CD1c-positive myeloid dendritic cell (primary cell): Measurements from ENCODE around the gene KRTAP10-2.
A peak's percentile ranks its signal among the peaks of the same experiment; 100 is the strongest.
"Not testable (repeated sequence)": the region's sequence is repeated elsewhere in the genome, so short reads cannot be mapped to it uniquely, and the experiment has no call there.

Experiments
- DNase-seq: peaks from one replicate; pipeline ENCODE4 v3.0.0-alpha.2; 2016; ENCODE audit errors: extremely low spot score

Gene KRTAP10-2

DNA sequence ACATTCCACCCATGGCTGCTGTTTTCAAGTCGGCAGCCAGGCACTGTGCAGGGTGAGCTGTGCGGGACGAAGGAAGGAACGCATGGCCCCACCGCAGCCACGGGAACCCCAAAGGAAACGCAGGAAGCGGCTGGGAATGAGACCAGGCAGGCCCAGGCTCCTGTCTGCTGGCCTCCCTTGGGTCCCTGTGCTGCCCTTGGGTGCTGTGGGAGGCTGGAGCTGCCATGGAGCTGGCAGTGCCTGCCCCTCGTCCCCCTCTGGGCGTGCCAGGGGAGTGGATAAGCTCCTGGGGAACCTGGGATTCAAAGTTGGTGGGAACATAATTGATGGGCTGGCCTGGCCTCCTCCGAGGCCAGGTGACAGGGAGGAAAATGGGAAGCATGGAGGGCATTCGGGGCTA is 17.0 kb upstream of the KRTAP10-2 start:
- DNase-seq = no peak

DNA sequence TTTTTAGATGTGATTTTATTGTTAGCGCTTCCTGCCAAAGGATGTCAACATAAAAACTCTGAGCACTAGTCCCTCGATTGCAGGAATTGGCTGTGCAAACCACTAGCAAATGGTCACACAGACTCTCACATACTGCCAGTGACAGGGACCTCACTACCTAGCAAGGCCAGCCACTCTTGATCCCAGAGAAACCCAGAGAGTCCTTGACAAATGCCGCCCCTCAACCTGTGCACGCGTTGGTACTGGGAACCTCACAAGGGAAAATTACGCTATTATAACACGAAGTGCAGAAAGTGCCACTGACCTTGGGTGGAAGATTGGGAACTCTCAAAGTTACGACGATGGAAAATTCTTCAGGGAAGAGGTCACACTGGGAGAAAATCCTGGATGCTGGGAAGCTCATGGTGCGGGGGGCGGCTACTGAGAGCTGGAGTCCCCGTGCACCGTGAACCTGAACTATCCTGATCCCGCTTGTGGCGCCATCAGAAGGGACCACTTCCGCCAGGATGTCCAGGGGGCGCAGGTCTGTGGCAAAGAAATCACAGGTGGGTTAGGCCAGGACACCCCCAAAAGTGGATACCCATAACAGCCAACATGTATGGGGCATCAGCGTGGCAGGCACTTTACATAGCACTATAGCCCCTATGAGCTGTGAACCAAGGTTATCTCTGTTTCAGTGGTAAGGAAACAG is 16.3 kb upstream of the KRTAP10-2 start:
- no peak for DNase-seq

DNA sequence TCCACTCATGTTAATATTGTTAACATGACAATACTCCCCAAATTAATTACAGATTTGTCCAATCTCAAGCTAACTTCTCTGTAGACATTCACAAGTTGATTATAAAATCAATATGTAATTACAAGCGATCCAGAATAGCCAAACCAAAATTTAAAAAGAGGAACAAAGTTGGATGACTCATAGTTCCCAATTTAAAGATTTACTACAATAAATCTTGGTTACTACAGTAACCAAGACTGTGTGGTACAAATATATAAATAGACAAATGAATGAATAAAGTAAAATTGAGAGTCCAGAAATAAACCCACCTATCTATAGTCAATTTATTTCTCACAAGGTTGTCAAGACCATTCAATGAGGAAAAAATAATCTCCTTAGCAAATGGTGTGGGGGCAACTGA is 15.1 kb upstream of the KRTAP10-2 start:
- DNase-seq = peak; percentile 78

DNA sequence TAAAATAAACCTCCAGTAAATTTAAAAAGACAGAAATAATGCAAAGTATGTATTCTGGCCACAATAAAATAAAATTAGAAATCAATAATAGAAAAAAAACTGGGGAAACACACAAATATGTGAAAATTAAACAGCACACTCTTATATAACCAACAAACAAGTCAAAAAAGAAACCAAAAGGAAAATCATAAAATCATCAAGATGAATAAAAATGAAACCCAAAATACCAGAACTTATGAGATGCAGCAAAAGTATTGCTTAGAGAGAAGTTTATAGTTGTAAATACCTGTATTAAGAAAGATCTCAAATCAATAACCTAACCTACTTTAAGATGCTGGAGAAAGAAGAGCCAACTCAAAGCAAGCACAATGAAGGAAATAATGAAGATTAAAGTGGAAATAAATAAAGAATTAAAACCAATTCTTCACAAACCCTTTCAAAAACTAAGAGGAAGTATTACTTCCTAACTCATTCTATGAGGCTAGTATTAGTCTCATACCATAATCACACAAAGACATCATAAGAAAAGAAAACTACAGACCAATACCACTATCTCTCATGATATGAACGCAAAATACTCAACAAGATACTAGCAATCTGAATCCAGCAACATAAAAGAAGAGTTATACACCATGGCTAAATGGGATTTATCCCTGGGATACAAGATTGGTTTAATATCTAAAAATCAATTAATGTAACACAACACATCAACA is 13.7 kb upstream of the KRTAP10-2 start:
- peak; percentile 18 for DNase-seq

DNA sequence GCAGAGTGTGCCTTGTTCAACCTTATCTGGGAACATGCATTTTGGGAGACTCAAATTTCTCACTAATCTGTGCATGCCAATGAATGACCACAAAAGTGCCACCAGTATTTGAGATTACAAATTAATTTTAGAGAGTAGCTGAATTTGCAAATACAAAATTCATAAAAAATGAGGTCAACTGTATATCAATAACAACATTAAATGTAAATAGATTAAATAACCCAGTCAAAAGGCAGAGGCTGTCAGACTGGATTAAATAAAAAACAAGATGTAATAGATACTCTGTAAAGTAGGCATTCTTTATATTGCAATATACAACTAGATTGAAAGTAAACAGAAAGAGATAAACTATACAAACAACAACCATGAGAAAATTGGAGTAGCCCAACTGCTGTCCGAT is 12.8 kb upstream of the KRTAP10-2 start:
- no peak for DNase-seq

DNA sequence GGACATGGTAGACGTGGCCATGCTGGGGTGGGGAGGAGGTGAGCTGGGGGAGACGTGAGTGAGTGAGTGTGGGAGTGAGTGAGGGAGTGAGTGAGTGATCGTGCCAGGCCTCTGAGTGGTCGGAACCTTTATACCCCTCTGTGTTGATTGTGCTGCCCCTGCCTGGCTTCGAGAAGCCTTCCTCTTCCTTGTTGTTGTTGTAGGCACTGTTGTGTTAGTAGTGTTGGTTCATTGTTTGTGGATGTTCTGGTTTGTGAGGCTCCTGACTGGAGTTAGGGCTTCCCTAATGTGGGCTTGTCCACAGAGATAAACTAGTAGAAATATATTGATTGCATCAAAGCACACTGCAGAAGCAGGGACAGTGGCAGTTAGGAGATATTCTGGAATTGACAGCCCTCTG is 7.4 kb upstream of the KRTAP10-2 start, which contains the start of gene KRTAP10-3:
Gene KRTAP10-3, minus strand, starts transcription at position 101 of the 400 bp plus-strand sequence. Its CDS starts 80 bp downstream, at position 21.
- no peak for DNase-seq

DNA sequence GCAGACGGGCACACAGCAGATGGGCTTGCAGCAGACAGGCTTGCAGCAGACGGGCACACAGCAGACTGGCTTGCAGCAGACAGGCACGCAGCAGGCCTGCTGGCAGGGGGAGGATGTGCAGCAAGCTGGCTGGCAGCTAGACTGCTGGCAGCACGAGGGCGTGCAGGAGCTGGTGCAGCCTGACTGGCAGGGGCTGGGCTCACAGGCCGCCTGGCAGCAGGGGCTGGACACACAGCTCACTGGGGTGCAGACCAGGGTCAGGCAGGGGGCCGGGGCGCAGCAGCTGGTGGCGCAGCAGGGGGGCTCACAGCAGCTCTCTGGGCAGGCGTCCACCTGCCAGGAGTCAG is 7.0 kb upstream of the KRTAP10-2 start:
- not testable (repeated sequence) for DNase-seq

DNA sequence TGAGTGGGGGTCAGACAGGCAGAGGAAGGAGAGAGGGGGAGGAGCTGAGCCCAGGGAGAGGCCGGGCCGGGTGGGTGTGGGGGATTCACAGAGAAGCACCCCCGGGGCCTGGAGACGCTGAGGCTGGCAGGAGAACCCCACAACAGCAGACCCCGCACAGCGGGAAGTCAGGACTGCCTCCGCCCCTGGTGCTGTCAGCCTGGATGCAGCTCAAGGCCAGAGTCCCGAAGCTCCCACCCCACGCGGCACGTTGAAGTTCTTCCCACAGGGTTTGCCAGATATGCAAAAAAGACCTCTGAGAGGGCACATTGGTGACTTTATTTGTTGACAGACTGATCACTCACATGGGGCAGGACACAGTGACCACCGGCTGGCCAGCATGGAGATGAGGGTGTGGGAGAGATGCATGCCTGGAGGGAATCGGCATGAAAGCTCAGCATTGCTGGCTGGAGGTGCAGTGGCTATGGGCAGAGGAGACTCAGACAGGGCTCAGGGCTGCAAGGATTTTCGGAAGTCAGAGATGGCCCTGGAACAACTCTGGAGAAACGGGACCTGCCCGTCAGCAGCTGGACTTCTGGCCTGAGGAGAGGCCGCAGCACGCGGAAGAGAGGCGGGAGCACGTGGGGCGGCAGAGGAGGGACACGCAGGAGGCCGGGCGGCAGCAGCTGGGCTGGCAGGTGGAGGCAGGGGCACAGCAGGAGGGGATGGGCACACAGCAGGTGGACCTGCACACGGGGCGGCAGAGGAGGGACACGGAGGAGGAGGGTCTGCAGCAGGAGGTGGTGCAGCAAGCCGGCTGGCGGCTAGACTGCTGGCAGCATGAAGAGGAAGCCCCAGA is 6.4 kb upstream of the KRTAP10-2 start:
- no peak for DNase-seq

DNA sequence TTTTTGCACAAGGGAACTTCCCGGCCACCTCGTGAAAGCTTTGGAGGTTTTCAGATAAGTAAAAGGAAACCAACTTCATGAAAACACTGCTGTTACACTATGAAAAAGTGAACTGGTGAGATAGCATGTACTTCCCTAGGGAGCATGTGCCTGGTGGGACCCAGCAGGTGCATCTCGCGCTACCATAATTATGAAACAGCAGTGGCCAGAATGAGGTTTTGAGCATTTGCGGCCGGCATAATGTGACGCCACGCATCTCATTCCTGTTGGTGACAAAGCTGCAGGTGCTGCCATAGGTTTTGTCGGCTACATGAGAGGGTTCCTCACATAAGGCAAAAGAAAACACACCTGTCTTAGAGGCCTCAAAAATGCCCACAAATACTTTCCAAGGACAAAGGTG is 5.6 kb upstream of the KRTAP10-2 start:
- no peak for DNase-seq

DNA sequence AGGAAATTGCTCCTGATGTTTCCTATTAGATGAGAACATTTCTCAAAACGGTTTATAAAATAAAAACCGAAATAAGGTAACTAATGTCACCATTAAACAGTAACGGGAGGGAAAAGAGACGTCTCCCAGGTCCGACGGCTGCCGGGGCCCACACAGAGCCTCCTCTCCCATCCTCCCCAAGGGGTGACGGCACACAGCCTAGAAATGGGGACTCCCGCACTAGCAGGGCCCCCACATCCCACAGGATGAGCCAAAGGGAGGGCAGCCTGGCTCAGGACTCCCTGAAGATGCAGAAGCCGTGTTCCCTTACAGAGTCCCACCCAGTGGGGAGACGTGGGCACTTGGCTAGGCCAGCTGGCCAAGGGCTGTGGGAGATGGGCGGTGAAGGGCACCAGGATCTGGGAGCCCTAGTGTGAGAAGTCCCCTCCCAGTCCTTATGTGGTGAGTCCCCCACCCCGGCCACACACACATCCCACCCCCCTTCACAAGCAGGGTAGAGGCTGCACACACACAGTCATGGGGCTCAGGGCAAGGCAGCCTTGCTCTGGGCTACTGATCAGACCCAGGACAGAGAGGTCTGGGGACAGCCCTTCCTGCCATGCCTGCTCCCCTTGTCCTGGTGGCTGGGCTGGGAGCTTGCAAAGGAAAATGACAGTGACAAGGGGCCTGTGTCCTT is 4.0 kb upstream of the KRTAP10-2 start:
- DNase-seq = no peak

DNA sequence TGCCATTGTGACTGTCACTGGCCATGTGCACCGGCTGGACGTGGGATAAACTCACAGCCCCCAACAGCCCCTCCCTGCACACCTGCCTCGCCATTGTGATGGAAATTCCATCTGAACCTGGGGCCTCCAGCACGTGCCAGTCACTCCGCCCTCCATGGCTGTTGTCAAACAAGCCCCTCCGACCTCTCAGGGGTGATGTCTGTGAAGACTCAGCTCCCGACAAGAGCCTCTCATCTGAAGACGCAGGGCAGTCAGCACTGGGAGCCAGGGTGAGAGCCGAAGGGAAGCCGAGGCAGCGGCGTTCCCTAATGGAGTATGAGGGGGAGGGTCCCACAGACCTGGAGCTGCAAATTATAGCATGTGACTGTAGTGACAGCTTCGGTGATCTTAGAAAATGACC is 1.4 kb upstream of the KRTAP10-2 start:
- no peak for DNase-seq

DNA sequence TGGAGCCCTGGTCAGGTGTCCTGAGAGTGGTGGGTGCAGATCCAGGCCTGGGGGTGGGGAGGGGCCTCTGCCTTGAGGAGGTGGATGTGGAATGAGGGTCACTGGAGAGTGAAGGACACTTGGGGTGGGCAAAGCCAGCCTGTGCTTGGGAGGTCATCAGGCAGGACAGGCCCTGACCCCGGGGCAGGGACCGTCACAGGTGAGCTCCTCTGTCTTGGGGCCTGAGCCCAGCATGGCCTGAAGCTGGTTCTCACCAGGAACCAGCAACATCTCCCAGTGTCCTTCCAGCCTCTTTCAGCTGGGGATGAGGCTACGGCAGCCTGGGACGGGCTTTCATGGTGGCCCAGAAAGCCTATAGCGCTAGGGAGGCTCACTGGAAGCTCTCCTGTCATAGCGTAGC is 831 bp upstream of the KRTAP10-2 start:
- no peak for DNase-seq

DNA sequence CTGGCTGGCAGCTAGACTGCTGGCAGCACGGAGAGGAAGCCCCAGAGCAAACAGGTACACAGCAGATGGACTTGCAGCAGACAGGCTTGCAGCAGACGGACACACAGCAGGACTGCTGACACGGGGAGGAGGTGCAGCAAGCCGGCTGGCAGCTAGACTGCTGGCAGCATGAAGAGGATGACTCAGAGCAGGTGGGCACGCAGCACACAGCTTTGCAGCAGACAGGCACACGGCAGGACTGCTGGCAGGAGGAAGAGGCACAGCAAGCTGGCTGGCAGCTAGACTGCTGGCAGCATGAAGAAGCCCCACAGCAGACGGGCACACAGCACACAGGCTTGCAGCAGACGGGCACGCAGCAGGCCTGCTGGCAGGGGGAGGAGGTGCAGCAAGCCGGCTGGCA is 498 bp downstream of the KRTAP10-2 start:
- no peak for DNase-seq

DNA sequence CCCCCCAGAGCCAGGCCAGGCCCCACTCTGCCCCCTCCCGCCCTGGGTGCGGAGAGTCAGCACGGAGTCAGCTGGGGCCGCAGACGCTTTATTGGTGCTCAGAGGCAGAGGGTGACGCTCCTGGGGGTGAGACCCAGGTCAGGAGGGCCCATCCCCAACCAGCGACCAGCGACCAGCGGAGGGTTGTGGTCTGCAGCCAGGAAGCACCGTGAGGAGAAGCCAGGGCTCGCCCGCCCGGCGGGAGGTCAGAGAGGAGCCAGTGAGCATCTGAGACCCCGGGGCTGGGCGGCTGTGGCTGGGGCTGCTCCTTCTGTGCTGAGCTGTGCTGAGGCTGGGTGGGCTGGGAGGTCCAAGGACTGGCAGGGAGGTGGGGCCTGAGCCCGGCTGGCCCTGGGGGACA is 1.0 kb downstream of the KRTAP10-2 start:
- DNase-seq = not testable (repeated sequence)

DNA sequence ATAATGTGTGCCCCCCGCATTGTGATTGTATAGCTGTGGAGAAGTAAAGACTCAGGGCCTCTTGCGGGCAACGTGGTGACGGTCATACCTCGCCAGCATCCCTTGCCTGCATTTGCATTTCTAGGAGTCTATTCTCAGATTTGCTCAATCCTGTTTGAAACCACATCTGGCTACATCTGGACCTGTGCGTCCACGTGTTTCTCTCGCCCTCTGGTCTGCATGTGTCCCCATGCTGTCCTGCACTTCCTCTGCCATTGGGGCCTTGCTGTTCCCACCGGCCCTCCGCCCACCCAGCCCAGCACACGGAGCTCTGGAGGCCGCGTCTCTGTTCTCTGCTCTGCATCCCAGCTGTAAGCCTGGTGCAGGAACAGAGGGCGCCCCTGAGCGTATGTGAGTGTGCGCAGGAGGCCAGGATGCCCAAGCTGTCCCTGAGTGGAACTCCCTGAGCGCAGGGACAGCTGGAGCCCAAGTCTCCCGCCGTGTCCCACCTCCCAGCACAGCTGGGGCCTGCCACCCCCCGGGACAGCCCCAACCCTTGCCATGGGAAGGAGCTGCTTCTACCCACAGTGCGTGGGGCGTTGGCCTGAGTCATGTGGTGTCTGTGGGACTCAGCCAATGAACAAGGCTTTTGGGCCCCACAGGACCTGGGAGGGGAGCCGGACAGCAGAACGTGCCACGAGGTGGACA is 1.6 kb downstream of the KRTAP10-2 start:
- no peak for DNase-seq

DNA sequence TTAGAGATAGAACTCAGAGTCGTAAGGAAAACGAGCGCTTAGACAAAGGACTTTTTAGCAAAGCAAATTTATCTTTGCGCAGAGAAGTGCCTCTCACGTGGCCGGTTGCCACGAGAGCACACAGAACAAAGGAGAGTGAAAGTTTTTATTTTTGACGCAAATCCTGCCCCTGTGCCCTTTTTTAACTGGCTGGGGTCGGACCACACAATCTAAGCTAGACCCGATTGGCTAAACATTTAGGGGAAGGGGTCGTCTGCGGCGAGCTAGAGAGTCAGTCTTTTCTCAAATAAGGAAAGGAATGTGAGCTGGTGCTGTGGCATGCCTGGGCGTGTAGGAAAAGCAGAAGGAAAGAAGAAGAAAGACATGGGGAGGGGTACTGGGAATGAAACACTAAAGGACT is 2.4 kb downstream of the KRTAP10-2 start:
- no peak for DNase-seq

DNA sequence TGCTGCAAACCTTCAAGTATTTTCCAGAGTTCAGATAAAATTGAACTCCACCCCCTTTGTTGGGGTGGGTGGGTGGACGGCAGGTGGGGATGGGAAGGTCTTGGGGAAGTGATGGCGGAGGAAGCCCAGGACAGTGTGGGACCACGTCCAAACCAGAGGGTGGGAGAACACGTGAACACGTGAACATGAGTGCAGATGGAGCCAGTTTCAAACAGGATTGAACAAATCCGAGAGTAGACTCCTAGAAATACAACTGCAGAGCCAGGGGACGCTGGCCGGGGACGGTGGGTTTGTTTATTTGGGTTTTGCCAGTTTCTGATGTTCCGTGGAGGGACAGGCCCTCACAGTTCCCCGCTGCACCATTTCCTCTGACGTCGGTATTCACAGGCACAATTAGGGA is 2.9 kb downstream of the KRTAP10-2 start:
- no peak for DNase-seq

DNA sequence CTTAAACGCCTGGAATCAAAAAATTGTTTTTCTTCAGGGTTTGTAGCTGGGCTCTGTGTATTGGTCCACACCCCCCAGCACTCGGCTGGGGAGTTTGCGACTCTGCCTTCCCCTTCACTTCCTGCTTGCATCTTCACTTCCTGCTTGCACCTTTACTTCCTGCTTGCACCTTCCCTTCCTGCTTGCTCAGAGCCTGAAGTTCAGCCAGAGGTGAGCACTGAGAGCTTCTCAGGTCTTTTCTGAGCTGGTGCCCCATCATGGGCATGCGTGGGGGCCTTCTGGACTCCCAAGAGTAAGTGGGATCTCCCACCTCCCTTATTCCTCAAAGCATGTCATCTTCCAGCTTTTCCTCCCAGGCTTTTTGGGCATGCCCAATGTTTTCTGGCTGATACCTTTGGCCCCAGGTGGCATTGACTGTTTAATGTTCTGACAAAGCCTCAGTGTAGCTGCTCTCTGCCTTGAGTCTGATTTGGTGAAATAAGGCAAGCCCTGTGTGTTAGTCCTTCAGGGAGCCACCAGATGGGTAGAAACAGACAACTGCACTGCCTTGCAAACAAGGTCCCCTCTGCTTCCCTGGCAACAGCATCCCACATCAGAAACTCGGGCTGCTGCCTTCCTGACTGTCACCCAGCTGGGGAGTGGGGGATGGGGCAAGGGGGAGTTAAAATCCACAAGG is 3.5 kb downstream of the KRTAP10-2 start:
- DNase-seq = no peak

DNA sequence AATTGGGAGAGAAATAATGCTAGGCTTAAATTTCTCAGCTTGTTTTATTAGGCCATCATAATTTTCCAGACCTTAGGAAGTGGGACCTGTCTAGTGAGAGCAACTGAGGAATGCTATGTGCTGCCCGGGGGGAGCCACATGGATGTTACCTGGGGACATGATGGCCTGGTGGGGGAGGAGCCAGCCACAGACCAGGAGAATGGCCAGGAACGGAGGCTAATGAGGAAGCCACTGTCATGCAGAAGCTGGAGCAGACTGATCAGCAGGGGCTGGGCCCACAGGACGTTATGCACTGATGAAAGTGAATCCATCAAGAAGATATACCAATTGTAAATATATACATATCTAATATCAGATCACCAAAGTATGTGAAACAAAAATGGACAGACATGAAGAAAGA is 6.7 kb downstream of the KRTAP10-2 start:
- no peak for DNase-seq

DNA sequence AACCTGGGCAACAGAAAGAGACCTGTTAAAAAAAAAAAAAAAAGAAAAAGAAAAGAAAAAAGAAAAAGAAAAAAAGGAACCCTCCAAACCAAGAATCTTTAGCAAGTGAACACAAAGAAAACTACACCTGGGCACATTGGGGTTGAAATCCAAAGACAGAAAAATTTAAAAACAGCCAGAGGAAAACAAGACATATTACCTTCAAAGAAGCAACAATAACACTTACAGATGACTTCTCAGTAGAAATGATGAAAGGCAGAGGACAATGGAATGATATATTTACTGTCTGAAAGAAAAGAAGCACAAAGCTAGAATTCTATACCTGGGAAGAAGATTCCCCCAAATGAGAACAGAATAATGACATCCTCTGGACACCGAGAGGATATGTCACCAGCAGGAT is 8.6 kb downstream of the KRTAP10-2 start:
- no peak for DNase-seq

DNA sequence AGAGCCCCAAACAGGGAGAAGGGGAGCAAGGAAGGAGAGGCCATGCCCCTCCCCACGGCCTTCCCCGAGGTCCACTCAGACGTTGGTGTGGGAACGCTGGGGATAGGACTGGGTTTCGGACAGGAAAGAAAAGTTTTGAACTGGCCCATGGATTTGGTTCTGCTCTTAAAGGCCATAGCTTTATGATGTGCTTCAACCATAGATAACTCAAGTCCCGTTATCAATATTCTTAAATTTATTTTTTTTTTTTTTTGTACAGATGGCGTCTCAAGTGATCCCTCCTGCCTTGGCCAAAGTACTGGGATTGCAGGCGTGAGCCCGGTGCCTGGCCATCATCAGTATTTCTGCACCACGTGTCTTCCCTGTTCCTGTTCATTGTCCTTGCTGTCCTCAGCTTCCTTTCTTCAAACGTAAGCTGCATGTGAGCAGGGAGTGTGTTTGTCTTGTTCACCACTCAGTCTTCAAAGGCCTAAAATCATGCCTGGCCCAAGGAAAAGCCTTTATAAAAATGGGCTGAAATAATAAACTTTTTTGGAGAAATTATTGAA is 10.5 kb downstream of the KRTAP10-2 start:
- DNase-seq = no peak
